ENCODE data around the gene LRGUK.

The LRGUK gene

GRCh38 chr7:134300988-134301387 is 173.8 kb downstream of the LRGUK start:
- DNase-seq (ENCODE audit: low spot score): no peak

- no peak for DNase-seq (ENCODE audit: low spot score)
Observed at GRCh38 chr7:134301592-134301991, 174.5 kb downstream of the LRGUK start.

- DNase-seq (ENCODE audit: low spot score): no peak
Observed at GRCh38 chr7:134302120-134302519, 175.0 kb downstream of the LRGUK start.

DNA sequence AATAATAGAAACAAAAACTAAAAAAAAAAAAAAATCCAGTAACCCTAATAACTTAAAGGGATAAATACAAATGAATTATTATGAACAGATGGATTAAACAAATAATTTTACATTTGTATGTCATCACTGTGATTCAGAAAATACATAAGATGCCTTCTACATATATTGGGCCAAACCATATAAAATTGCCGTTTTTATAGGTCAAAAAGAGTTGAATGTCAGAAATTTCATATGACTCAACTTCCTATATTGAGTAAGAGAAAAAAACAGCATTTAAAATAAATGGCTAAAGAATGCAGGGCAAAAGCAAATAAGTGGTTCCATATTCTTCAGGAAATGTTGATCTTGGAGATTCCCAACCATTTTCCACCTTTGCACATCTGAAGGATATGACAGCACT is 180.2 kb downstream of the LRGUK start:
- no peak for DNase-seq (ENCODE audit: low spot score)

DNA sequence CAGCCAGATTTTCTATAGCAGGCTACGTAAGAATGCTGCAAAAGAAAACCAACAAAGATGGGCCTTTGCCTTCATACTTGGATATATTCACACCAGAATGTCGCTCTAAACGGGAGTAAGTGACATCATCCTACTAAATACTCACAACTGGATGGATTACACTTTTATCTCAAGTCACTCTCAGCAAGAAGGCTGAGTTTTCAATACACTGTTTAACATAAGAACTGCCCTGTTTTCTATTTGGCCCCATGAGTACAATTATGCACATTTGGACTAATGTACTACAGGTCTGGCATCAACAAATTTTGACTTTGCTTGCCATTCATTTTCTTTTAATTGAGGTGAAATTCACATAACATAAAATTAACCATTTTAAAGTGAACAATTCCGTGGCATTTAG is 181.4 kb downstream of the LRGUK start:
- DNase-seq (ENCODE audit: low spot score): no peak

DNA sequence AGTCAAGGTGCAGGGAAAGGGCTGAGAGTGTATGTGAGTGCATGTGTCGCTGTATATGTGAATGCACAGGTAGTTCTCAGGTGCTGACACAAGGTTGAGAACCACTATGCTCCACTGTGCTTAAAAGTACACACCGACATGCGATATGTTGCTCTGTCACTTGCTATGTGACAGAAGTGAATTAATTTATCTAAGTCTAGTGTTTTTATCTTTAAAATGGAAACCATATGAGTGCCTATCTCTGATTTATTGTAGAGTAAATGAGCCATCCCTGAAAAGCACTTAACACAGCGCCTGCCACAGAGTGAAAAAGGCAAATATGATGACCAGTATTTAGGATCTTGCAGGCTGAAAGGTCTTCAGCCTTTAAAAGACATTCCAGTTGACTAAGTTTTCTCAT is 184.7 kb downstream of the LRGUK start:
- DNase-seq (ENCODE audit: low spot score): no peak

- DNase-seq (ENCODE audit: low spot score): no peak
Observed at GRCh38 chr7:134312717-134313116, 185.6 kb downstream of the LRGUK start.

- no peak for DNase-seq (ENCODE audit: low spot score)
Observed at GRCh38 chr7:134313543-134313942, 186.4 kb downstream of the LRGUK start.

All from left forelimb (tissue), 1 donor.